Neuronal stem cell (in vitro differentiated cells): ENCODE results near the gene PRPF6.

Experiments used
- DNase-seq: peaks from one replicate; pipeline ENCODE4 v3.0.0-alpha.2; 2013; ENCODE audit warnings: low spot score
- H2AFZ ChIP-seq: one replicate; pipeline ENCODE4 v1.6.1; 2013; ENCODE audit warnings: mild to moderate bottlenecking, low read length, inconsistent platforms
- H2AK5ac ChIP-seq: 2 replicates; pipeline ENCODE4 v1.6.1; 2013; ENCODE audit warnings: low read depth, mild to moderate bottlenecking, inconsistent platforms, low read length, moderate library complexity, mixed read lengths
- H2BK120ac ChIP-seq: 2 replicates; pipeline ENCODE4 v1.6.1; 2013; ENCODE audit warnings: low read depth, mild to moderate bottlenecking, inconsistent platforms, low read length, moderate library complexity, mixed read lengths
- H2BK12ac ChIP-seq: one replicate; pipeline ENCODE4 v1.6.1; 2013; ENCODE audit warnings: low read length, inconsistent platforms
- H2BK15ac ChIP-seq: 2 replicates; pipeline ENCODE4 v1.6.1; 2013; ENCODE audit warnings: mild to moderate bottlenecking, low read length, inconsistent platforms, mixed read lengths
- H2BK5ac ChIP-seq: one replicate; pipeline ENCODE4 v1.6.1; 2013; ENCODE audit warnings: inconsistent platforms, mild to moderate bottlenecking, low read length, moderate library complexity
- H3K14ac ChIP-seq: one replicate; pipeline ENCODE4 v1.6.1; 2013; ENCODE audit warnings: low read length, inconsistent platforms
- H3K18ac ChIP-seq: 2 replicates; pipeline ENCODE4 v1.6.1; 2013; ENCODE audit warnings: low read length, inconsistent platforms
- H3K23ac ChIP-seq: 2 replicates; pipeline ENCODE4 v1.6.1; 2013; ENCODE audit warnings: low read depth, mild to moderate bottlenecking, mixed read lengths, low read length, inconsistent platforms; ENCODE audit not compliant: poor library complexity
- H3K27ac ChIP-seq: replicated peaks from 3 replicates; pipeline ENCODE4 v1.5.1; 2013; ENCODE audit warnings: low read length, inconsistent platforms
- H3K27me3 ChIP-seq, 3 experiments: 2 replicates each; pipeline ENCODE4 v1.6.1; 2013; ENCODE audit warnings: low read length in 3 of 3, mild to moderate bottlenecking in 2 of 3, inconsistent platforms in 1 of 3, low read depth in 1 of 3, mixed read lengths in 1 of 3, moderate library complexity in 1 of 3; ENCODE audit not compliant: control insufficient read depth in 3 of 3, insufficient read depth in 3 of 3
- H3K36me3 ChIP-seq, 2 donors: replicated peaks in 1 of 2; 2 replicates each; pipeline ENCODE4 v1.6.1; 2013; ENCODE audit warnings: low read length in 2 of 2; ENCODE audit not compliant: control insufficient read depth in 2 of 2, insufficient read depth in 2 of 2
- H3K4ac ChIP-seq: 2 replicates; pipeline ENCODE4 v1.6.1; 2013; ENCODE audit warnings: inconsistent platforms, mild to moderate bottlenecking, low read length, moderate library complexity
- H3K4me1 ChIP-seq, 2 donors: 1 replicate in 1 of 2; 2 replicates in 1 of 2; pipeline ENCODE4 v1.6.1; 2013; ENCODE audit warnings: low read length in 2 of 2, low read depth in 1 of 2; ENCODE audit not compliant: control insufficient read depth in 2 of 2, insufficient read depth in 1 of 2
- H3K4me2 ChIP-seq: one replicate; pipeline ENCODE4 v1.6.1; 2013; ENCODE audit warnings: mild to moderate bottlenecking, low read length, inconsistent platforms; ENCODE audit not compliant: insufficient read depth, poor library complexity, severe bottlenecking
- H3K4me3 ChIP-seq, 2 donors: 2 replicates each; pipeline ENCODE4 v1.5.1; 2013; ENCODE audit warnings: low read length in 2 of 2, mild to moderate bottlenecking in 2 of 2, inconsistent platforms in 1 of 2, moderate library complexity in 1 of 2
- H3K79me1 ChIP-seq: one replicate; pipeline ENCODE4 v1.6.1; 2013; ENCODE audit warnings: low read depth, mild to moderate bottlenecking, inconsistent platforms, low read length, moderate library complexity
- H3K9ac ChIP-seq: one replicate; pipeline ENCODE4 v1.6.1; 2013; ENCODE audit warnings: mild to moderate bottlenecking, low read depth, low read length, inconsistent platforms; ENCODE audit not compliant: poor library complexity
- H3K9me3 ChIP-seq, 2 donors: replicated peaks in 1 of 2; 2 replicates each; pipeline versions ENCODE3 to v1.6.1; 2013; ENCODE audit warnings: low read length in 2 of 2, mild to moderate bottlenecking in 2 of 2, inconsistent platforms in 1 of 2, low read depth in 1 of 2, mixed read lengths in 1 of 2, moderate library complexity in 1 of 2; ENCODE audit not compliant: control insufficient read depth in 2 of 2, insufficient read depth in 1 of 2
- H4K8ac ChIP-seq: one replicate; pipeline ENCODE4 v1.6.1; 2013; ENCODE audit warnings: low read depth, mild to moderate bottlenecking, inconsistent platforms, low read length, moderate library complexity
- H4K91ac ChIP-seq: one replicate; pipeline ENCODE4 v1.6.1; 2013; ENCODE audit warnings: low read length, low read depth, mild to moderate bottlenecking, inconsistent platforms; ENCODE audit not compliant: poor library complexity
- WGBS, 2 donors: extraction: QIAGEN DNeasy Blood & Tissue Kit; methylation state at CpG; one replicate each; pipeline ENCODE4 v1.1.7; 2013; ENCODE audit warnings: missing lambda C conversion rate in 2 of 2, mixed read lengths in 1 of 2; ENCODE audit not compliant: insufficient read length in 2 of 2, insufficient replicate concordance in 1 of 2; ENCODE audit errors: extremely low coverage in 2 of 2; 5-methylcytosine and 5-hydroxymethylcytosine counted together

Gene PRPF6

DNA sequence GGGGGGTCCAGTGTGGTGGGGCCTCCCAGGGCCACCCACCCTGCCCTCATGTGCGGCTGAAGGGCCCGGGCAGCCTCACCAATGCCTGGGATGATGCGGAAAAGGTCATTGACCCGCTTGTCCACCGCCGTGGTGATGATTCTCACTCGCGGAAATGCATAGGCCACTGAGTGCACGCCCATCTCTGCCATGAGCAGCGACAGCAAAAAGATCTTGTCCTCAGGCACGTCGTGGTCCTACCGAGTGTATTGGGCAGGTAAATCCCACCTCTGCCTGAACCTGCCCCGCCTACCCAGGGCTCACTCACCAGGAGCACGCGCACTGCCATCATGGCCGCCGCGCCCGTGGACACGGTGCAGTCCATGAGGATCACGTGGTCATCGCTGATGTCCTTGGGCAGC is 40.9 kb upstream of the PRPF6 start:
- H3K4me3 ChIP-seq, result peak overlapping the region in 1 of 2 donors; percentile 14
- peaks cover 38 to 89% of the 10 kb centered on the region in 2 donors for H3K36me3 ChIP-seq
- H2BK120ac ChIP-seq, result no peak overlapping the region
- no peak overlapping the region for H2BK15ac ChIP-seq
- no peak overlapping the region for H4K8ac ChIP-seq
- H3K18ac ChIP-seq, result peak overlapping the region; percentile 11
- peaks cover 19% of the 10 kb centered on the region for H3K79me1 ChIP-seq
- no peak overlapping the region for H3K4me2 ChIP-seq
- H3K4ac ChIP-seq, result no peak overlapping the region
- DNase-seq, result no peak
- H4K91ac ChIP-seq, result no peak overlapping the region
- H3K14ac ChIP-seq, result peak overlapping the region; percentile 8
- peaks cover 0 to 2% of the 10 kb centered on the region in 2 donors for H3K9me3 ChIP-seq
- H3K27ac ChIP-seq, result no peak overlapping the region
- no peak overlapping the region for H2AFZ ChIP-seq
- H3K4me1 ChIP-seq, result peaks cover 0 to 5% of the 10 kb centered on the region in 2 donors
- H3K23ac ChIP-seq, result peak overlapping the region; percentile 85
- no peaks in the 10 kb centered on the region for H3K27me3 ChIP-seq
- no CpG with 5 or more reads among the region's 23 CpGs for WGBS, 2 donors
- H2BK5ac ChIP-seq, result no peak overlapping the region
- no peak overlapping the region for H2BK12ac ChIP-seq
- no peak overlapping the region for H3K9ac ChIP-seq
- H2AK5ac ChIP-seq, result peak overlapping the region; percentile 84

DNA sequence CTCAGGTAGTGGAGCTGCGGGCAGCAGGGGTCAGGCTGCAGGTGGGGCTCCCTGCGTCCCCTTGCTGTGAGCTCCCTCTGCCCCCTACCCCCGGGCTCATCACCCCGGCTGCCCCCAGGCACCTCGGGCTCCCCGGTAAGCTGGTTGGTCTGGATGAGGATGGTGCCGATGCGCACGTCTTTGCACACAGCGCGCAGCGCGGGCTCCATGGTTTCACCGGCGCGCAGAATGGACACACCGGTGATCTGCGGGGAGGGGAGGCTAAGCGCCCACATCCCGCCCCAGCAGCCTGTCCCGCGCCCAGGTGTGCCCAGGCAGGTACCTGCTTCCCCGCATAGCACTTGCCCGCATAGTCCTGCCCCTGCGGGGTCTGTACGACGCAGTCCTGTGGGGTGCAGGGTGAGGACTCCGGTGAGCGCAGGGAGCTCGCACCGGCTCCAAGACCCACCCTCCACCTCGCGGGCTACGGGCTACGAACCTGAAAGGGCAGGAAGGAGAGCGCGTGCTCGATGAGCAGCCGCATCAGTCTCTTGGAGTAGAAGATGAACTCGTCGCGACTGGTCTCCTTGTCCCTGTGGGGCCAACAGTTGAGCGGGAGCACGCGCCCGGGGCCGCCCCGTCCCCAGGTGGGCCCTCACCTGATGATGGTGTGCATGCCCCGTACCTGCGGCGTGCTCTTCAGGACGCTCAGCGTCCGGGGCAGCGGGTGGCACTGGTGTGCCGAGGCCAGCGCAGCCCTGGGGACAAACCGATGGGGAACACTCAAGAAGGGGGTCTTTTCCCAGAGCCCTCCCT is 40.3 kb upstream of the PRPF6 start:
- Histone ChIP-seq H3K4ac (no peak overlapping the region), H3K36me3 (peaks cover 43 to 89% of the 10 kb centered on the region in 2 donors), H2AFZ (no peak overlapping the region), H3K4me3 (no peak overlapping the region), H2BK5ac (peak overlapping the region; percentile 66), H3K4me2 (no peak overlapping the region), H3K14ac (peak overlapping the region; percentile 8), H3K23ac (peak overlapping the region; percentile 89), H2BK12ac (no peak overlapping the region), H3K9ac (peak overlapping the region; percentile 71), H3K27ac (no peak overlapping the region), H3K18ac (no peak overlapping the region), H2AK5ac (peak overlapping the region; percentile 84), H4K91ac (no peak overlapping the region), H2BK15ac (no peak overlapping the region), H3K79me1 (peaks cover 23% of the 10 kb centered on the region), H3K27me3 (no peaks in the 10 kb centered on the region), H4K8ac (peak overlapping the region; percentile 23), H3K9me3 (peaks cover 0 to 2% of the 10 kb centered on the region in 2 donors), H2BK120ac (no peak overlapping the region), H3K4me1 (peaks cover 0 to 5% of the 10 kb centered on the region in 2 donors)
- no peak for DNase-seq
- no CpG with 5 or more reads among the region's 58 CpGs for WGBS, 2 donors

DNA sequence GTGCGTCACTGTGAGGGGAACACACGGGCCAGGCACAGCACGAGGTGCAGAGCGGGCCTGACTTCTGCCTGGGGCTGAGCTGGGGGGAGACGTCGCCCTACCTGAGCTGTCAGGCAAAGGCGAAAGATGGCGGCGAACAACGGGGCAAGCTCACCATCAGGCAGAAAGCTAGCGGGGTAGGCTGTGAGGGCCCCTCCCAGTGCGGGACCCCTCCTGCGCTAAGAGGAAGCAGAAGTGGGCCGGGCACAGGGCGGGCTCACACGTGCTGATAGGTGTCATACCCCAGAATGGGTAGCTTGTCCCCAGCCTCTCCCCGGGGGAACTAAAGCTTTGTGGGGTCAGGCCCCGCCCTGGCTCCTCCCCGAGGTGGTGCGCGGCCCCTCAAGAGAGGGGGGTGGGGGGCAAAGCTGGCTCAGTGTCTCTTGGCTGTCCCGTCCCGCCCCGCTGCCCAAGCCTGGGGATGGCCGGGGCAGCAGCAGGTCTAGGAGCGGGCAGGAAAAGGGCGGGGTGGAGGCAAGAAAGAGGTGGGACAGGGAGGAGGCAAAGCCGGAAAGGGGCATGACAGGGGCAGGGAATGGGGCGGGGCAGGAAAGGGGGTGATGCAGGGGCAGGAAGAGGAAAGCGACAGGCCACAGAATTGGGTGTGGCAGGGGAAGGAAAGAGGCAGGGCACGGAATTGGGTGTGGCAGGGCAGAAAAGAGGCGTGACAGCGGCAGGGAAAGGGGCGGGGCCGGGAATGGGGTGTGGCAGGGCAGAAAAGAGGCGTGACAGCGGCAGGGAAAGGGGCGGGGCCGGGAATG is 39.5 kb upstream of the PRPF6 start:
- Histone ChIP-seq H2BK5ac (peak overlapping the region; percentile 66), H2AK5ac (peak overlapping the region; percentile 63), H3K79me1 (peaks cover 27% of the 10 kb centered on the region), H4K8ac (peak overlapping the region; percentile 23), H3K14ac (peak overlapping the region; percentile 38), H2BK12ac (no peak overlapping the region), H3K4ac (no peak overlapping the region), H3K4me2 (peak overlapping the region; percentile 40), H3K4me3 (peak overlapping the region in 1 of 2 donors; percentile 63), H3K4me1 (peaks cover 0 to 5% of the 10 kb centered on the region in 2 donors), H3K9ac (peak overlapping the region; percentile 71), H2AFZ (no peak overlapping the region), H3K23ac (peak overlapping the region; percentile 89), H3K27ac (no peak overlapping the region), H2BK15ac (no peak overlapping the region), H3K18ac (no peak overlapping the region), H4K91ac (no peak overlapping the region), H3K27me3 (no peaks in the 10 kb centered on the region), H3K9me3 (peaks cover 0 to 2% of the 10 kb centered on the region in 2 donors), H2BK120ac (no peak overlapping the region), H3K36me3 (peaks cover 39 to 87% of the 10 kb centered on the region in 2 donors)
- no CpG with 5 or more reads among the region's 39 CpGs for WGBS, 2 donors
- no peak for DNase-seq
